GM23338 (cell line): ENCODE results near the gene WWOX. TPM values are rescaled to one million over a fixed set of nuclear protein-coding genes. Genes with fewer than 3 reads are reported as not detected.

ENCODE experiments used
- ATAC-seq: fragments of 200-7000 bp; cut with Tn5 transposase; 3 replicates; pipeline ENCODE4 v1.9.1; 2020
- DNase-seq: peaks from one replicate; pipeline ENCODE4 v3.0.0-alpha.2; 2015; ENCODE audit warnings: low spot score
- H2AFZ ChIP-seq: fragments of 200-600 bp; sonication (generic); 2 replicates; pipeline ENCODE4 v1.8.0; 2016; ENCODE audit warnings: antibody characterized with exemption, mild to moderate bottlenecking, moderate library complexity
- H3F3A ChIP-seq: fragments of 200-600 bp; sonication (generic); replicated peaks from 2 replicates; pipeline ENCODE4 v1.8.0; 2017; ENCODE audit warnings: antibody characterized with exemption, mixed run types, low read depth
- H3K27ac ChIP-seq: fragments of 200-600 bp; sonication (generic); 2 replicates; pipeline ENCODE4 v1.6.1; 2016; ENCODE audit warnings: low read depth
- H3K27me3 ChIP-seq: fragments of 200-600 bp; sonication (generic); 2 replicates; pipeline ENCODE4 v1.8.0; 2016; ENCODE audit warnings: mild to moderate bottlenecking, mixed run types, moderate library complexity; ENCODE audit not compliant: insufficient read depth
- H3K36me3 ChIP-seq: fragments of 200-600 bp; sonication (generic); 2 replicates; pipeline ENCODE4 v1.8.0; 2016; ENCODE audit warnings: mild to moderate bottlenecking; ENCODE audit not compliant: insufficient read depth
- H3K4me1 ChIP-seq: fragments of 200-600 bp; sonication (generic); 2 replicates; pipeline ENCODE4 v1.8.0; 2016; ENCODE audit warnings: mild to moderate bottlenecking, moderate library complexity; ENCODE audit not compliant: insufficient read depth
- H3K4me2 ChIP-seq: fragments of 200-600 bp; sonication (generic); 2 replicates; pipeline ENCODE4 v1.7.1; 2017; ENCODE audit warnings: mixed run types
- H3K4me3 ChIP-seq: fragments of 200-600 bp; sonication (generic); 2 replicates; pipeline ENCODE4 v1.6.1; 2016; ENCODE audit warnings: mixed run types
- H3K79me2 ChIP-seq: fragments of 200-600 bp; sonication (generic); replicated peaks from 2 replicates; pipeline ENCODE4 v1.8.0; 2017; ENCODE audit warnings: mild to moderate bottlenecking; ENCODE audit not compliant: insufficient read depth
- H3K9me2 ChIP-seq: fragments of 200-600 bp; sonication (generic); 2 replicates; pipeline ENCODE4 v1.8.0; 2017; ENCODE audit not compliant: insufficient read depth
- H4K20me1 ChIP-seq: fragments of 200-600 bp; sonication (generic); replicated peaks from 2 replicates; pipeline ENCODE4 v1.8.0; 2017; ENCODE audit warnings: mild to moderate bottlenecking; ENCODE audit not compliant: insufficient read depth
- H3K27ac Mint-ChIP-seq: 2 replicates; pipeline ENCODE4 v1.8.0; 2020; ENCODE audit warnings: inconsistent platforms, mild to moderate bottlenecking, moderate library complexity, mixed read lengths
- H3K27me3 Mint-ChIP-seq: 3 replicates; pipeline ENCODE4 v1.8.0; 2022; ENCODE audit warnings: low read depth, mild to moderate bottlenecking, moderate library complexity, mixed read lengths, inconsistent platforms; ENCODE audit not compliant: insufficient read depth, poor library complexity
- H3K36me3 Mint-ChIP-seq: 3 replicates; pipeline ENCODE4 v1.8.0; 2021; ENCODE audit warnings: low read depth, mild to moderate bottlenecking, inconsistent platforms, moderate library complexity, mixed read lengths
- H3K4me1 Mint-ChIP-seq: 3 replicates; pipeline ENCODE4 v1.8.0; 2020; ENCODE audit warnings: mild to moderate bottlenecking, inconsistent platforms, mixed read lengths
- H3K4me3 Mint-ChIP-seq: 3 replicates; pipeline ENCODE4 v1.8.0; 2021; ENCODE audit warnings: moderate library complexity, mild to moderate bottlenecking, inconsistent platforms, mixed read lengths
- H3K9me3 Mint-ChIP-seq: 3 replicates; pipeline ENCODE4 v1.8.0; 2020; ENCODE audit warnings: moderate library complexity, mild to moderate bottlenecking, inconsistent platforms, mixed read lengths
- CREB1 ChIP-seq: fragments of 250-450 bp; sonication (Bioruptor Pico); IDR thresholded peaks from 2 replicates; pipeline ENCODE4 v1.5.0; 2020; ENCODE audit warnings: low read depth, mild to moderate bottlenecking, moderate library complexity
- CTCF ChIP-seq, 2 experiments: fragments of 200-600 bp in 1 of 2; sonication (generic) in 1 of 2; conservative IDR thresholded peaks; 2 replicates each; pipeline versions ENCODE4 v1.5.1 to v1.6.1; 2016 to 2017; ENCODE audit warnings: antibody characterized with exemption in 2 of 2, low read depth in 2 of 2, mild to moderate bottlenecking in 2 of 2, moderate library complexity in 1 of 2
- EZH2 ChIP-seq: fragments of 200-600 bp; sonication (generic); IDR thresholded peaks from one replicate; pipeline ENCODE4 v1.8.0; 2017; ENCODE audit warnings: antibody characterized with exemption, mild to moderate bottlenecking, low read depth; ENCODE audit not compliant: unreplicated experiment
- JUNB ChIP-seq: IDR thresholded peaks from one replicate; pipeline ENCODE4 v1.6.1; 2016; ENCODE audit warnings: antibody characterized with exemption; ENCODE audit not compliant: unreplicated experiment
- REST ChIP-seq: IDR thresholded peaks from one replicate; pipeline ENCODE4 v1.6.1; 2018; ENCODE audit warnings: antibody characterized with exemption; ENCODE audit not compliant: unreplicated experiment
- STAT1 ChIP-seq: IDR thresholded peaks from one replicate; pipeline ENCODE4 v1.6.1; 2016; ENCODE audit warnings: antibody characterized with exemption; ENCODE audit not compliant: unreplicated experiment
- ZNF331 ChIP-seq: fragments of 250-450 bp; sonication (Bioruptor Pico); IDR thresholded peaks from 2 replicates; pipeline ENCODE4 v1.5.0; 2020; ENCODE audit warnings: low read depth, mild to moderate bottlenecking, moderate library complexity
- ZNF462 ChIP-seq: fragments of 250-450 bp; sonication (Bioruptor Pico); IDR thresholded peaks from 2 replicates; pipeline ENCODE4 v1.5.0; 2020; ENCODE audit warnings: mild to moderate bottlenecking, moderate library complexity
- polyA plus RNA-seq: library from polyadenylated mRNA; unstranded; fragments of >200 nt; fragmentation: Nextera tagmentation; extraction: Ambion mirVana; gene quantifications from 2 replicates; pipeline ENCODE4 v1.2.1, GENCODE V29; 2016
- total RNA-seq: library from RNA; depleted of rRNA; stranded (reverse); fragments of >200 nt; shearing (Covaris generic); gene quantifications from 2 replicates; pipeline ENCODE4 v1.2.3, GENCODE V29; 2014

WWOX gene
- total and polyA plus RNA-seq, 2 experiments from 2014 or later, result 10.0 to 19.3 TPM

GRCh38 chr16:79143026-79143425, 1043.6 kb downstream of the WWOX start:
- no peaks in the 10 kb centered on the region; the same call in 1 of the 2 replicates for H3K9me2 ChIP-seq
- H3K4me3 Mint-ChIP-seq, result no peak overlapping the region
- H3K27me3 ChIP-seq, result no peaks in the 10 kb centered on the region
- H3K27ac Mint-ChIP-seq, result no peak overlapping the region
- no peaks in the 10 kb centered on the region for H3K27me3 Mint-ChIP-seq
- TF ChIP-seq REST, result no peak
- TF ChIP-seq CTCF (conservative IDR thresholded peaks at IDR 0.05; ENCODE audit: low read depth in 2 of 2), result no peak
- TF ChIP-seq ZNF331 (CRISPR knock-in tag), result no peak
- TF ChIP-seq EZH2, result no peak
- TF ChIP-seq JUNB, result no peak
- H3K4me1 ChIP-seq, result no peaks in the 10 kb centered on the region
- no peak overlapping the region for H3K4me2 ChIP-seq
- ATAC-seq (no peak), DNase-seq (peak; percentile 10)
- H3K4me3 ChIP-seq, result no peak overlapping the region
- H4K20me1 ChIP-seq, result no peaks in the 10 kb centered on the region
- H3K36me3 Mint-ChIP-seq, result no peaks in the 10 kb centered on the region
- no peaks in the 10 kb centered on the region for H3F3A ChIP-seq
- H2AFZ ChIP-seq, result no peak overlapping the region
- H3K27ac ChIP-seq, result no peak overlapping the region
- H3K4me1 Mint-ChIP-seq, result peaks cover 5% of the 10 kb centered on the region; the same call in 2 of the 3 replicates
- H3K36me3 ChIP-seq, result no peaks in the 10 kb centered on the region
- no peaks in the 10 kb centered on the region for H3K79me2 ChIP-seq
- H3K9me3 Mint-ChIP-seq, result no peaks in the 10 kb centered on the region

GRCh38 chr16:79150151-79150550, 1050.7 kb downstream of the WWOX start:
- H3K4me1 Mint-ChIP-seq, result peaks cover 10% of the 10 kb centered on the region
- no peak for ATAC-seq
- H3K27ac Mint-ChIP-seq, result no peak overlapping the region
- no peak for TF ChIP-seq ZNF462 (CRISPR knock-in tag)
- TF ChIP-seq EZH2, result no peak
- no peak for TF ChIP-seq CREB1 (CRISPR knock-in tag)
- TF ChIP-seq STAT1, result no peak
- no peak for TF ChIP-seq CTCF (conservative IDR thresholded peaks at IDR 0.05; ENCODE audit: low read depth in 2 of 2)

More at GRCh38 chr16:79150151-79150550, 1050.7 kb downstream of the WWOX start:
- H3K9me2 ChIP-seq, result 0 out of 2 replicates have a peak, but pooled peaks cover 8% of the 10 kb centered on the region
- no peak overlapping the region for H3K4me3 ChIP-seq
- no peak for DNase-seq
- H3K27ac ChIP-seq, result no peak overlapping the region
- Mint-ChIP-seq H3K27me3 (peaks cover 6% of the 10 kb centered on the region), H3K9me3 (no peaks in the 10 kb centered on the region), H3K4me3 (no peak overlapping the region), H3K36me3 (no peaks in the 10 kb centered on the region)
- no peaks in the 10 kb centered on the region for H3K27me3 ChIP-seq
- no peaks in the 10 kb centered on the region for H3K4me1 ChIP-seq
- no peak overlapping the region for H3K4me2 ChIP-seq
- no peak overlapping the region for H2AFZ ChIP-seq
- H4K20me1 ChIP-seq, result no peaks in the 10 kb centered on the region
- H3F3A ChIP-seq, result no peaks in the 10 kb centered on the region
- no peaks in the 10 kb centered on the region for H3K79me2 ChIP-seq
- H3K36me3 ChIP-seq, result no peaks in the 10 kb centered on the region
